ENCODE results near the gene ZNF581.

DNA sequence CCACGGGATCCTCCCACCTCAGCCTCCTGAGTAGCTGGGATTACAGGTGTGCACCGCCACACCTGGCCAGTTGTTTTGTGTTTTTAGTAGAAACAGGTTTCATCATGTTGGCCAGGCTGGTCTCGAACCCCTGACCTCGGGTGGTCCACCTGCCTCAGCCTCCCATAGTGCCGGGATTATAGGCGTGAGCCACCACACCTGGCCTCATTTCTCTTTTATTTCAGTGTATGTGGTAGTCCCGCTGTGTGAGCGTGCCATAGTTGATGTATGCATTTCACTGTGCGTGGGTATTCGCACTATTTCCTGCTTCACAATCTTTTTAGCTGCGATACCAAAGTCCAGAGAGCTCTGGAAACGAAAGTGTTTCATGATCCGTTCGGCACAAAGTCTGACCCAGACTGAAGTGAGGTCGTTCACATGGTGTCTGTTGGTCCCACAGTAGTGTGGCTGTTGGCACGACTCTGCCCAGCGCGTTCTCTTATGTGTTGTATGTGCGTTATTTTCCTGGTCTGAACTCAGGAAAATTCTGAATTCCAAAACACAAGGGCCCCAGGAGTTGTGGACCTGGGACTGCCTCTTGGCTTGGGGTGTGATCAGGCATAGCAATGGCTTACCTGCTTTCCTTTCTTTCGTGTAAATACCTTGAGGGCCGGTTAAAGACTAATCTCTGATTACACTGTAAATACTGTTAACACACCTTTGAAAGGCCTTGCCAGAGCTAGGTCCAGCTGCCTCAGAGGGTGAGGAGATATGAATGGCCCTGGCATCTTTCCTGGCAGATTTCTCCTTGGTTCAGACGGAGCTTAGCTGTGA is 40.2 kb downstream of the ZNF581 start:
- TF ChIP-seq, protein P1, sequence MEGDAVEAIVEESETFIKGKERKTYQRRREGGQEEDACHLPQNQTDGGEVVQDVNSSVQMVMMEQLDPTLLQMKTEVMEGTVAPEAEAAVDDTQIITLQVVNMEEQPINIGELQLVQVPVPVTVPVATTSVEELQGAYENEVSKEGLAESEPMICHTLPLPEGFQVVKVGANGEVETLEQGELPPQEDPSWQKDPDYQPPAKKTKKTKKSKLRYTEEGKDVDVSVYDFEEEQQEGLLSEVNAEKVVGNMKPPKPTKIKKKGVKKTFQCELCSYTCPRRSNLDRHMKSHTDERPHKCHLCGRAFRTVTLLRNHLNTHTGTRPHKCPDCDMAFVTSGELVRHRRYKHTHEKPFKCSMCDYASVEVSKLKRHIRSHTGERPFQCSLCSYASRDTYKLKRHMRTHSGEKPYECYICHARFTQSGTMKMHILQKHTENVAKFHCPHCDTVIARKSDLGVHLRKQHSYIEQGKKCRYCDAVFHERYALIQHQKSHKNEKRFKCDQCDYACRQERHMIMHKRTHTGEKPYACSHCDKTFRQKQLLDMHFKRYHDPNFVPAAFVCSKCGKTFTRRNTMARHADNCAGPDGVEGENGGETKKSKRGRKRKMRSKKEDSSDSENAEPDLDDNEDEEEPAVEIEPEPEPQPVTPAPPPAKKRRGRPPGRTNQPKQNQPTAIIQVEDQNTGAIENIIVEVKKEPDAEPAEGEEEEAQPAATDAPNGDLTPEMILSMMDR (IDR thresholded peaks at IDR 0.05): no peak
- TF ChIP-seq POLR2A (IDR thresholded peaks at IDR 0.05): no peak

Measured in thyroid gland (tissue), 4 donors.